Smooth muscle cell (in vitro differentiated cells): Measurements from ENCODE around the gene BRME1. TPM values are rescaled to one million over a fixed set of nuclear protein-coding genes. Genes with fewer than 3 reads are reported as not detected.

Source experiments
- DNase-seq: peaks from one replicate; lab custom pipeline; 2025; ENCODE audit not compliant: unreplicated experiment; lab: John Stamatoyannopoulos, UW
- H2AFZ ChIP-seq: fragments of 200-600 bp; sonication (generic); 2 replicates; pipeline ENCODE4 v1.6.0; 2016; ENCODE audit warnings: antibody characterized with exemption, low read depth, mild to moderate bottlenecking
- H3F3A ChIP-seq: fragments of 200-600 bp; sonication (generic); 2 replicates; pipeline ENCODE4 v1.6.0; 2017; ENCODE audit warnings: antibody characterized with exemption, low read depth
- H3K27ac ChIP-seq: fragments of 200-600 bp; sonication (generic); 2 replicates; pipeline ENCODE4 v1.5.1; 2016; ENCODE audit warnings: low read depth, mild to moderate bottlenecking
- H3K27me3 ChIP-seq: fragments of 200-600 bp; sonication (generic); 2 replicates; pipeline ENCODE4 v1.6.1; 2016; ENCODE audit warnings: low read depth, mild to moderate bottlenecking
- H3K36me3 ChIP-seq: fragments of 200-600 bp; sonication (generic); 2 replicates; pipeline ENCODE4 v1.5.1; 2016; ENCODE audit warnings: low read depth
- H3K4me1 ChIP-seq: fragments of 200-600 bp; sonication (generic); 2 replicates; pipeline ENCODE4 v1.5.1; 2016; ENCODE audit warnings: low read depth
- H3K4me2 ChIP-seq: fragments of 200-600 bp; sonication (generic); 2 replicates; pipeline ENCODE4 v1.6.0; 2016; ENCODE audit warnings: mild to moderate bottlenecking
- H3K4me3 ChIP-seq: fragments of 200-600 bp; sonication (generic); 2 replicates; pipeline ENCODE4 v1.5.1; 2016; ENCODE audit warnings: mild to moderate bottlenecking
- H3K79me2 ChIP-seq: fragments of 200-600 bp; sonication (generic); 2 replicates; pipeline ENCODE4 v1.6.0; 2016; ENCODE audit warnings: low read depth, mild to moderate bottlenecking
- H3K9ac ChIP-seq: fragments of 200-600 bp; sonication (generic); 2 replicates; pipeline ENCODE4 v1.6.0; 2016; ENCODE audit warnings: low read depth
- H3K9me3 ChIP-seq: fragments of 200-600 bp; sonication (generic); replicated peaks from 2 replicates; pipeline ENCODE4 v1.5.1; 2016; ENCODE audit warnings: low read depth
- H4K20me1 ChIP-seq: fragments of 200-600 bp; sonication (generic); 2 replicates; pipeline ENCODE4 v1.6.0; 2016; ENCODE audit warnings: low read depth
- WGBS: methylation state at CpG from one replicate; pipeline ENCODE4 v1.1.7; 2016; ENCODE audit warnings: low lambda C conversion rate; 5-methylcytosine and 5-hydroxymethylcytosine counted together
- polyA plus RNA-seq: library from polyadenylated mRNA; unstranded; fragments of >200 nt; fragmentation: Nextera tagmentation; extraction: Ambion mirVana; gene quantifications from 2 replicates; pipeline ENCODE4 v1.2.1, GENCODE V29; 2016
- total RNA-seq: library from RNA; depleted of rRNA; stranded (reverse); fragments of >200 nt; gene quantifications from 2 replicates; pipeline ENCODE4 v1.2.3, GENCODE V29; 2014
- TF ChIP-seq, protein P1 (sequence below): fragments of 200-600 bp; sonication (generic); IDR thresholded peaks from 2 replicates; pipeline ENCODE4 v1.5.1; 2017; ENCODE audit warnings: borderline replicate concordance, mild to moderate bottlenecking, antibody characterized with exemption; ENCODE audit not compliant: insufficient read depth, poor library complexity, severe bottlenecking

The BRME1 gene
- total and polyA plus RNA-seq, 2 experiments from 2014 or later: 0.72 to 2.2 TPM

GRCh38 chr19:13892870-13893269, 13.0 kb downstream of the BRME1 start:
- no peaks in the 10 kb centered on the region for H3K79me2 ChIP-seq
- H3F3A ChIP-seq: no peaks in the 10 kb centered on the region
- no peak overlapping the region for H3K27ac ChIP-seq
- H4K20me1 ChIP-seq: no peaks in the 10 kb centered on the region
- H3K4me1 ChIP-seq: no peaks in the 10 kb centered on the region
- WGBS: 83% methylated on average over 9 of the region's 9 CpGs
- H3K4me2 ChIP-seq: no peak overlapping the region
- no peaks in the 10 kb centered on the region for H3K36me3 ChIP-seq
- TF ChIP-seq, protein P1, sequence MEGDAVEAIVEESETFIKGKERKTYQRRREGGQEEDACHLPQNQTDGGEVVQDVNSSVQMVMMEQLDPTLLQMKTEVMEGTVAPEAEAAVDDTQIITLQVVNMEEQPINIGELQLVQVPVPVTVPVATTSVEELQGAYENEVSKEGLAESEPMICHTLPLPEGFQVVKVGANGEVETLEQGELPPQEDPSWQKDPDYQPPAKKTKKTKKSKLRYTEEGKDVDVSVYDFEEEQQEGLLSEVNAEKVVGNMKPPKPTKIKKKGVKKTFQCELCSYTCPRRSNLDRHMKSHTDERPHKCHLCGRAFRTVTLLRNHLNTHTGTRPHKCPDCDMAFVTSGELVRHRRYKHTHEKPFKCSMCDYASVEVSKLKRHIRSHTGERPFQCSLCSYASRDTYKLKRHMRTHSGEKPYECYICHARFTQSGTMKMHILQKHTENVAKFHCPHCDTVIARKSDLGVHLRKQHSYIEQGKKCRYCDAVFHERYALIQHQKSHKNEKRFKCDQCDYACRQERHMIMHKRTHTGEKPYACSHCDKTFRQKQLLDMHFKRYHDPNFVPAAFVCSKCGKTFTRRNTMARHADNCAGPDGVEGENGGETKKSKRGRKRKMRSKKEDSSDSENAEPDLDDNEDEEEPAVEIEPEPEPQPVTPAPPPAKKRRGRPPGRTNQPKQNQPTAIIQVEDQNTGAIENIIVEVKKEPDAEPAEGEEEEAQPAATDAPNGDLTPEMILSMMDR: no peak
- no peaks in the 10 kb centered on the region for H3K27me3 ChIP-seq
- H2AFZ ChIP-seq: no peak overlapping the region
- no peak overlapping the region for H3K4me3 ChIP-seq
- H3K9ac ChIP-seq: no peak overlapping the region
- no peaks in the 10 kb centered on the region for H3K9me3 ChIP-seq
- DNase-seq: no peak

- Histone ChIP-seq H3K9ac (no peak overlapping the region), H4K20me1 (no peaks in the 10 kb centered on the region), H2AFZ (no peak overlapping the region), H3F3A (no peaks in the 10 kb centered on the region), H3K4me2 (no peak overlapping the region), H3K4me3 (no peak overlapping the region), H3K79me2 (no peaks in the 10 kb centered on the region), H3K27me3 (no peaks in the 10 kb centered on the region), H3K4me1 (no peaks in the 10 kb centered on the region), H3K9me3 (no peaks in the 10 kb centered on the region), H3K27ac (no peak overlapping the region), H3K36me3 (no peaks in the 10 kb centered on the region)
- WGBS: 94% methylated on average over 13 of the region's 13 CpGs
- DNase-seq: no peak
- TF ChIP-seq, protein P1: no peak
Observed at GRCh38 chr19:13890136-13890535, 15.8 kb downstream of the BRME1 start.

- no peak for DNase-seq
- Histone ChIP-seq H3K79me2 (no peaks in the 10 kb centered on the region), H2AFZ (no peak overlapping the region), H3K27me3 (no peaks in the 10 kb centered on the region), H3K4me2 (no peak overlapping the region), H3K36me3 (no peaks in the 10 kb centered on the region), H3K4me1 (no peaks in the 10 kb centered on the region), H3K9me3 (no peaks in the 10 kb centered on the region), H3K27ac (no peak overlapping the region), H4K20me1 (no peaks in the 10 kb centered on the region), H3K4me3 (no peak overlapping the region), H3F3A (no peaks in the 10 kb centered on the region), H3K9ac (no peak overlapping the region)
- WGBS: 96% methylated on average over 16 of the region's 16 CpGs
- TF ChIP-seq, protein P1: no peak
Observed at GRCh38 chr19:13888281-13888680, 17.6 kb downstream of the BRME1 start.

GRCh38 chr19:13887517-13887916, 18.4 kb downstream of the BRME1 start:
- no peak for DNase-seq
- Histone ChIP-seq H3K4me2 (no peak overlapping the region), H3K9ac (no peak overlapping the region), H3K36me3 (no peaks in the 10 kb centered on the region), H3K4me3 (no peak overlapping the region), H3F3A (no peaks in the 10 kb centered on the region), H3K4me1 (no peaks in the 10 kb centered on the region), H3K79me2 (no peaks in the 10 kb centered on the region), H3K27me3 (no peaks in the 10 kb centered on the region), H2AFZ (no peak overlapping the region), H3K9me3 (no peaks in the 10 kb centered on the region), H3K27ac (no peak overlapping the region), H4K20me1 (no peaks in the 10 kb centered on the region)
- WGBS: 31% methylated on average over 5 of the region's 5 CpGs
- TF ChIP-seq, protein P1: no peak
